H9 (cell line): ENCODE measurements around the gene NRK. TPM values are rescaled to one million over a fixed set of nuclear protein-coding genes. Genes with fewer than 3 reads are reported as not detected.
A peak's percentile ranks its signal among the peaks of the same experiment; 100 is the strongest.
"Not testable (repeated sequence)": the region's sequence is repeated elsewhere in the genome, so short reads cannot be mapped to it uniquely, and the experiment has no call there.

ENCODE experiments used
- DNase-seq: peaks from one replicate; pipeline ENCODE4 v3.0.0-alpha.2; 2017
- H2AFZ ChIP-seq: one replicate; pipeline ENCODE4 v1.6.1; 2013; ENCODE audit warnings: mild to moderate bottlenecking, low read length, control low read depth, moderate library complexity
- H2AK5ac ChIP-seq: 2 replicates; pipeline ENCODE4 v1.6.1; 2013; ENCODE audit warnings: low read length, control low read depth, mixed read lengths; ENCODE audit not compliant: insufficient read length
- H2BK120ac ChIP-seq: one replicate; pipeline ENCODE4 v1.6.1; 2013; ENCODE audit warnings: low read depth, mild to moderate bottlenecking, low read length, control low read depth, inconsistent platforms; ENCODE audit not compliant: poor library complexity, severe bottlenecking
- H2BK12ac ChIP-seq: 2 replicates; pipeline ENCODE4 v1.6.1; 2013; ENCODE audit warnings: low read length, control low read depth, mixed read lengths, low read depth; ENCODE audit not compliant: insufficient read length
- H2BK15ac ChIP-seq: 2 replicates; pipeline ENCODE4 v1.6.1; 2013; ENCODE audit warnings: low read depth, low read length, control low read depth
- H2BK20ac ChIP-seq: one replicate; pipeline ENCODE4 v1.6.1; 2013; ENCODE audit warnings: low read depth, mild to moderate bottlenecking, low read length, control low read depth, inconsistent platforms; ENCODE audit not compliant: poor library complexity, severe bottlenecking
- H2BK5ac ChIP-seq: 2 replicates; pipeline ENCODE4 v1.6.1; 2013; ENCODE audit warnings: low read length, control low read depth, mixed read lengths; ENCODE audit not compliant: insufficient read length
- H3K14ac ChIP-seq: 2 replicates; pipeline ENCODE4 v1.6.1; 2013; ENCODE audit warnings: low read length, control low read depth; ENCODE audit not compliant: insufficient read depth
- H3K18ac ChIP-seq: 2 replicates; pipeline ENCODE4 v1.6.1; 2013; ENCODE audit warnings: low read depth, mild to moderate bottlenecking, mixed read lengths, low read length, control low read depth; ENCODE audit not compliant: insufficient read length
- H3K23ac ChIP-seq: 2 replicates; pipeline ENCODE4 v1.6.1; 2013; ENCODE audit warnings: low read length, control low read depth, mixed read lengths, low read depth; ENCODE audit not compliant: insufficient read length
- H3K23me2 ChIP-seq: 2 replicates; pipeline ENCODE4 v1.6.1; 2013; ENCODE audit warnings: low read depth, mild to moderate bottlenecking, mixed read lengths, low read length, control low read depth; ENCODE audit not compliant: insufficient read length, poor library complexity, severe bottlenecking
- H3K27ac ChIP-seq: 2 replicates; pipeline ENCODE4 v1.5.1; 2013; ENCODE audit warnings: low read length, control low read depth, mixed read lengths, low read depth; ENCODE audit not compliant: insufficient read length
- H3K27me3 ChIP-seq: 2 replicates; pipeline ENCODE4 v1.6.1; 2013; ENCODE audit warnings: low read length, control low read depth, inconsistent platforms; ENCODE audit not compliant: insufficient read depth
- H3K4ac ChIP-seq: 2 replicates; pipeline ENCODE4 v1.6.1; 2013; ENCODE audit warnings: low read depth, mild to moderate bottlenecking, control low read depth, inconsistent platforms, low read length, moderate library complexity
- H3K4me1 ChIP-seq: 2 replicates; pipeline ENCODE4 v1.6.1; 2013; ENCODE audit warnings: low read length, control low read depth, inconsistent platforms; ENCODE audit not compliant: insufficient read depth
- H3K4me2 ChIP-seq: 2 replicates; pipeline ENCODE4 v1.6.1; 2013; ENCODE audit warnings: low read length, control low read depth, mixed read lengths; ENCODE audit not compliant: insufficient read length, insufficient read depth
- H3K56ac ChIP-seq: 2 replicates; pipeline ENCODE4 v1.6.1; 2013; ENCODE audit warnings: low read depth, mild to moderate bottlenecking, mixed read lengths, low read length, control low read depth; ENCODE audit not compliant: insufficient read length
- H3K79me1 ChIP-seq: 2 replicates; pipeline ENCODE4 v1.6.1; 2013; ENCODE audit warnings: low read depth, mild to moderate bottlenecking, moderate library complexity, low read length, control low read depth, inconsistent platforms; ENCODE audit not compliant: insufficient read depth, poor library complexity, severe bottlenecking
- H3K79me2 ChIP-seq: 2 replicates; pipeline ENCODE4 v1.6.1; 2013; ENCODE audit warnings: low read length, control low read depth, inconsistent platforms; ENCODE audit not compliant: insufficient read depth
- H3K9ac ChIP-seq: 2 replicates; pipeline ENCODE4 v1.6.1; 2013; ENCODE audit warnings: low read length, control low read depth, mixed read lengths; ENCODE audit not compliant: insufficient read length; ENCODE audit errors: extremely low read depth
- H3K9me3 ChIP-seq: one replicate; pipeline ENCODE4 v1.6.1; 2013; ENCODE audit warnings: low read depth, low read length, inconsistent platforms; ENCODE audit not compliant: control insufficient read depth
- H3T11ph ChIP-seq: one replicate; pipeline ENCODE4 v1.6.1; 2013; ENCODE audit warnings: mild to moderate bottlenecking, low read length, control low read depth, inconsistent platforms
- H4K20me1 ChIP-seq: one replicate; pipeline ENCODE4 v1.6.1; 2013; ENCODE audit not compliant: control insufficient read depth, insufficient read length, insufficient read depth
- H4K5ac ChIP-seq: 2 replicates; pipeline ENCODE4 v1.6.1; 2013; ENCODE audit warnings: low read depth, mild to moderate bottlenecking, mixed read lengths, low read length, control low read depth; ENCODE audit not compliant: insufficient read length
- H4K8ac ChIP-seq: replicated peaks from 2 replicates; pipeline ENCODE4 v1.6.1; 2013; ENCODE audit warnings: low read length, control low read depth, mixed read lengths, low read depth; ENCODE audit not compliant: insufficient read length
- H4K91ac ChIP-seq: 2 replicates; pipeline ENCODE4 v1.6.1; 2013; ENCODE audit warnings: low read depth, mild to moderate bottlenecking, moderate library complexity, mixed read lengths, low read length, control low read depth; ENCODE audit not compliant: insufficient read length
- H3K27ac Mint-ChIP-seq, 3 experiments: 2 replicates in 2 of 3; 3 replicates in 1 of 3; pipeline ENCODE4 v1.8.0; 2020 to 2021; ENCODE audit warnings: mixed read lengths in 3 of 3, mild to moderate bottlenecking in 1 of 3, moderate library complexity in 1 of 3
- H3K27me3 Mint-ChIP-seq: 2 replicates; pipeline ENCODE4 v1.8.0; 2021; ENCODE audit warnings: low read depth, mild to moderate bottlenecking, moderate library complexity, mixed read lengths
- H3K36me3 Mint-ChIP-seq, 3 experiments: 2 replicates in 2 of 3; 3 replicates in 1 of 3; pipeline ENCODE4 v1.8.0; 2020 to 2021; ENCODE audit warnings: low read depth in 3 of 3, mixed read lengths in 3 of 3; ENCODE audit not compliant: insufficient read depth in 1 of 3
- H3K4me1 Mint-ChIP-seq, 2 experiments: 2 replicates each; pipeline ENCODE4 v1.8.0; 2020; ENCODE audit warnings: mixed read lengths in 2 of 2
- H3K4me3 Mint-ChIP-seq, 2 experiments: 2 replicates in 1 of 2; 3 replicates in 1 of 2; pipeline ENCODE4 v1.8.0; 2020 to 2021; ENCODE audit warnings: mild to moderate bottlenecking in 2 of 2, mixed read lengths in 2 of 2, moderate library complexity in 1 of 2
- H3K9me3 Mint-ChIP-seq, 2 experiments: 2 replicates in 1 of 2; 3 replicates in 1 of 2; pipeline ENCODE4 v1.8.0; 2020; ENCODE audit warnings: mild to moderate bottlenecking in 2 of 2, mixed read lengths in 2 of 2, moderate library complexity in 1 of 2
- WGBS: extraction: QIAGEN DNeasy Blood & Tissue Kit; methylation state at CpG from one replicate; pipeline ENCODE4 v1.1.7; 2013; ENCODE audit warnings: missing lambda C conversion rate, low lambda C conversion rate, mixed read lengths; ENCODE audit not compliant: insufficient read length; ENCODE audit errors: extremely low coverage; 5-methylcytosine and 5-hydroxymethylcytosine counted together
- total RNA-seq: library from RNA; stranded (reverse); gene quantifications from 2 replicates; pipeline ENCODE4 v1.2.1, GENCODE V29; 2021
- TF ChIP-seq, protein P1 (sequence below): fragments of 200-600 bp; sonication (generic); conservative IDR thresholded peaks from 3 replicates; pipeline ENCODE4 v1.8.0; 2021; ENCODE audit warnings: antibody characterized with exemption, mild to moderate bottlenecking

Gene NRK
- total RNA-seq, 1 experiment from 2014 or later: 1.4 TPM

DNA sequence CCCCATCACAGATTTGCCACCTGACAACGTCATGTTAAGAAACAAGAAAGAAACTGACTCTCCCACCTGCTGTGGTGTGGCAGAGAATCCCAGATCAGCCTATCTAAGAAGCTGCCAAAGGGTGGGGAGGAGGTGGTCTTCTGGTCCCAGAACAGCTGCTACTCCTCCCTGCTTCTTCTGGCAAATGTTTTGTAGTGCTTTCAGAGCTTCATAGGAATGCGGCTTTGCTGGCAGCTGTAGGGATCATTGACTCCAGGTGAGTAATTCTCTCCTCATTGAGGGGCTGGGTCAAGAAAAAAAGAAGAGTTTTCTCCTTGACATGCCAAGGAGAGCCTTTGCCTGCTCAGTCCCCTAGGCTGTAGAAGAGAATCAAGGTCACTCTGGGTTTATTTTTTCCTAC is 23.3 kb downstream of the NRK start:
- H3K14ac ChIP-seq: no peak overlapping the region
- H3K79me2 ChIP-seq: no peaks in the 10 kb centered on the region
- H3K4me2 ChIP-seq: no peak overlapping the region
- H3K56ac ChIP-seq: no peak overlapping the region
- no peaks in the 10 kb centered on the region for H3K79me1 ChIP-seq
- H2BK12ac ChIP-seq: no peak overlapping the region
- H3K23ac ChIP-seq: no peak overlapping the region
- H3K4ac ChIP-seq: no peak overlapping the region
- H3T11ph ChIP-seq: no peak overlapping the region
- no peaks in the 10 kb centered on the region for H3K9me3 ChIP-seq
- no peaks in the 10 kb centered on the region for H3K27me3 ChIP-seq
- no peaks in the 10 kb centered on the region for H3K27me3 Mint-ChIP-seq
- H3K36me3 Mint-ChIP-seq: peaks cover 9 to 15% (median 9%) of the 10 kb centered on the region in 3 experiments; a peak in 5 of 7 replicates
- no peak overlapping the region for H3K9ac ChIP-seq
- H2AFZ ChIP-seq: no peak overlapping the region
- H3K4me1 Mint-ChIP-seq: peaks cover 2% of the 10 kb centered on the region in 2 experiments; a peak in 2 of 4 replicates
- H3K27ac ChIP-seq: no peak overlapping the region
- H4K91ac ChIP-seq: no peak overlapping the region
- H3K23me2 ChIP-seq: no peaks in the 10 kb centered on the region
- no CpG with 5 or more reads among the region's 2 CpGs for WGBS
- peak; percentile 20 for DNase-seq
- no peaks in the 10 kb centered on the region for H4K20me1 ChIP-seq
- H2BK20ac ChIP-seq: no peak overlapping the region
- H3K4me1 ChIP-seq: no peaks in the 10 kb centered on the region
- no peak overlapping the region for H3K4me3 Mint-ChIP-seq
- H3K9me3 Mint-ChIP-seq: peaks cover 12 to 58% of the 10 kb centered on the region in 2 experiments
- H2BK120ac ChIP-seq: no peak overlapping the region
- no peak overlapping the region for H3K18ac ChIP-seq
- H2AK5ac ChIP-seq: no peak overlapping the region
- H2BK15ac ChIP-seq: no peak overlapping the region
- H2BK5ac ChIP-seq: no peak overlapping the region
- no peak overlapping the region for H4K5ac ChIP-seq
- TF ChIP-seq, protein P1, sequence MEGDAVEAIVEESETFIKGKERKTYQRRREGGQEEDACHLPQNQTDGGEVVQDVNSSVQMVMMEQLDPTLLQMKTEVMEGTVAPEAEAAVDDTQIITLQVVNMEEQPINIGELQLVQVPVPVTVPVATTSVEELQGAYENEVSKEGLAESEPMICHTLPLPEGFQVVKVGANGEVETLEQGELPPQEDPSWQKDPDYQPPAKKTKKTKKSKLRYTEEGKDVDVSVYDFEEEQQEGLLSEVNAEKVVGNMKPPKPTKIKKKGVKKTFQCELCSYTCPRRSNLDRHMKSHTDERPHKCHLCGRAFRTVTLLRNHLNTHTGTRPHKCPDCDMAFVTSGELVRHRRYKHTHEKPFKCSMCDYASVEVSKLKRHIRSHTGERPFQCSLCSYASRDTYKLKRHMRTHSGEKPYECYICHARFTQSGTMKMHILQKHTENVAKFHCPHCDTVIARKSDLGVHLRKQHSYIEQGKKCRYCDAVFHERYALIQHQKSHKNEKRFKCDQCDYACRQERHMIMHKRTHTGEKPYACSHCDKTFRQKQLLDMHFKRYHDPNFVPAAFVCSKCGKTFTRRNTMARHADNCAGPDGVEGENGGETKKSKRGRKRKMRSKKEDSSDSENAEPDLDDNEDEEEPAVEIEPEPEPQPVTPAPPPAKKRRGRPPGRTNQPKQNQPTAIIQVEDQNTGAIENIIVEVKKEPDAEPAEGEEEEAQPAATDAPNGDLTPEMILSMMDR: no peak
- H4K8ac ChIP-seq: no peak overlapping the region
- H3K27ac Mint-ChIP-seq: no peak overlapping the region

DNA sequence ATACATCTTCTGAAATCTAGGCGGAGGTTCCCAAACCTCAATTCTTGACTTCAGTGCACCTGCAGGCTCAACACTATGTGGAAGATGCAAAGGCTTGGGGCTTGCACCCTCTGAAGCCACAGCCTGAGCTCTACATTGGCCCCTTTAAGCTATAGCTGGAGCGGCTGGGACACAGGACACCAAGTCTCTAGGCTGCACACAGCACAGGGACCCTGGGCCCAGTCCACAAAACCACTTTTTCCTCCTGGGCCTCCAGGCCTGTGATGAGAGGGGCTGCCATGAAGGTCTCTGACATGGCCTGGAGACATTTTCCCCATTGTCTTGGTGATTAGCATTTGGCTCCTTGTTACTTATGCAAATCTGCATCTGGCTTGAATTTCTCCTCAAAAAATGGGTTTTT is 27.8 kb downstream of the NRK start:
- not testable (repeated sequence) for H4K91ac ChIP-seq, H2BK20ac ChIP-seq, H3K18ac ChIP-seq, H4K20me1 ChIP-seq, H3K9me3 ChIP-seq, H2BK15ac ChIP-seq, H3K56ac ChIP-seq, H3K23me2 ChIP-seq, H4K8ac ChIP-seq, H3K9ac ChIP-seq, H3K4me2 ChIP-seq, H2AK5ac ChIP-seq, H3K4ac ChIP-seq, H3K79me1 ChIP-seq, H3K23ac ChIP-seq, H2BK5ac ChIP-seq, H3K79me2 ChIP-seq, H3K4me1 ChIP-seq, H2BK120ac ChIP-seq, H3K27me3 ChIP-seq, H3K4me1 Mint-ChIP-seq, H3K27ac ChIP-seq, H4K5ac ChIP-seq, H3K27me3 Mint-ChIP-seq, DNase-seq, H2BK12ac ChIP-seq, H3K4me3 Mint-ChIP-seq, H2AFZ ChIP-seq, H3K27ac Mint-ChIP-seq, H3K14ac ChIP-seq, H3T11ph ChIP-seq
- peaks cover 14 to 53% of the 10 kb centered on the region in 2 experiments for H3K9me3 Mint-ChIP-seq
- H3K36me3 Mint-ChIP-seq: peaks cover 11 to 18% (median 11%) of the 10 kb centered on the region in 3 experiments; a peak in 5 of 7 replicates
- WGBS: no CpG with 5 or more reads among the region's 2 CpGs
